Caco-2 (cell line): ENCODE data around the gene HSPB6. TPM values are rescaled to one million over a fixed set of nuclear protein-coding genes. Genes with fewer than 3 reads are reported as not detected.
"Not testable (repeated sequence)": the region's sequence is repeated elsewhere in the genome, so short reads cannot be mapped to it uniquely, and the experiment has no call there.

Source experiments
- BruUV-seq: library from RNA; stranded (reverse); fragments of 400-500 nt; replicated peaks from 2 replicates; lab custom pipeline; 2021; lab: Mats Ljungman, UMichigan
- CTCF ChIA-PET: fragments of 300-600 bp; sonication (Branson Sonifier 250); formaldehyde crosslinking; loops from one replicate; lab custom pipeline; 2022; ENCODE audit warnings: antibody characterized with exemption; lab: Charles Lee
- POLR2A ChIA-PET: fragments of 300-600 bp; sonication (Branson Sonifier 250); formaldehyde crosslinking; loops from one replicate; lab custom pipeline; 2022; ENCODE audit warnings: antibody characterized with exemption; lab: Charles Lee
- DNase-seq, 2 experiments: peaks; one replicate each; pipeline versions ENCODE4 v3.0.0 to v3.0.0-alpha.2; 2020 to 2022
- H3K27me3 ChIP-seq: replicated peaks from 2 replicates; pipeline ENCODE4 v1.6.0; 2011; ENCODE audit warnings: low read length; ENCODE audit not compliant: control insufficient read depth, insufficient read depth
- H3K36me3 ChIP-seq: 2 replicates; pipeline ENCODE4 v1.5.1; 2011; ENCODE audit warnings: low read length; ENCODE audit not compliant: control insufficient read depth, insufficient read depth
- H3K4me1 ChIP-seq: fragments of 250-450 bp; sonication (Bioruptor Pico); 2 replicates; pipeline ENCODE4 v1.5.1; 2020; ENCODE audit warnings: mild to moderate bottlenecking
- H3K4me3 ChIP-seq: 2 replicates; pipeline ENCODE4 v1.5.1; 2011; ENCODE audit warnings: low read depth, mild to moderate bottlenecking, control low read depth, low read length
- H3K9me3 ChIP-seq: fragments of 250-450 bp; sonication (Bioruptor Pico); 2 replicates; pipeline ENCODE4 v1.5.1; 2020; ENCODE audit warnings: mild to moderate bottlenecking, moderate library complexity
- H3K27ac Mint-ChIP-seq: one replicate; pipeline ENCODE4 v1.8.0; 2022; ENCODE audit warnings: mixed read lengths; ENCODE audit not compliant: unreplicated experiment
- H3K27me3 Mint-ChIP-seq: one replicate; pipeline ENCODE4 v1.8.0; 2022; ENCODE audit warnings: mixed read lengths; ENCODE audit not compliant: insufficient read depth, unreplicated experiment
- H3K36me3 Mint-ChIP-seq: one replicate; pipeline ENCODE4 v1.8.0; 2022; ENCODE audit warnings: mild to moderate bottlenecking, mixed read lengths; ENCODE audit not compliant: insufficient read depth, unreplicated experiment
- H3K4me1 Mint-ChIP-seq: one replicate; pipeline ENCODE4 v1.8.0; 2022; ENCODE audit warnings: low read depth, mixed read lengths; ENCODE audit not compliant: unreplicated experiment
- H3K4me3 Mint-ChIP-seq: one replicate; pipeline ENCODE4 v1.8.0; 2022; ENCODE audit warnings: mild to moderate bottlenecking, moderate library complexity, mixed read lengths; ENCODE audit not compliant: unreplicated experiment
- H3K9me3 Mint-ChIP-seq: one replicate; pipeline ENCODE4 v1.8.0; 2022; ENCODE audit warnings: mixed read lengths; ENCODE audit not compliant: unreplicated experiment
- intact Hi-C: fragments of 100-400 bp; cut with micrococcal nuclease; formaldehyde crosslinking; loops from one replicate; pipeline ENCODE4 v1.10.0; 2022; ENCODE audit not compliant: unreplicated experiment
- total RNA-seq: library from RNA; stranded (reverse); gene quantifications from 2 replicates; pipeline ENCODE4 v1.2.3, GENCODE V29; 2022
- TF ChIP-seq, protein P1 (sequence below), 2 experiments: fragments of 200-600 bp in 1 of 2; IDR thresholded peaks; 1 replicate in 1 of 2; 2 replicates in 1 of 2; pipeline versions ENCODE4 v1.5.1 to v1.8.0; 2011 to 2022; ENCODE audit warnings: antibody characterized with exemption in 1 of 2, control low read depth in 1 of 2, inconsistent platforms in 1 of 2, low read depth in 1 of 2, low read length in 1 of 2, mild to moderate bottlenecking in 1 of 2, moderate library complexity in 1 of 2; ENCODE audit not compliant: insufficient read depth in 1 of 2, severe bottlenecking in 1 of 2, unreplicated experiment in 1 of 2

The HSPB6 gene
- total RNA-seq, 1 experiment from 2014 or later, result 0.48 TPM

GRCh38 chr19:35773020-35773806 is 16.4 kb upstream of the HSPB6 start:
- no peak overlapping the region for H3K4me3 Mint-ChIP-seq
- peaks cover 5% of the 10 kb centered on the region for H3K27me3 Mint-ChIP-seq
- BruUV-seq, result no TSS peak
- POLR2A ChIA-PET, result interaction anchor here (0.5 to 0.8 kb wide), 2 partner anchors 10 to 32 kb away, joined by 3 read pairs; no protein-coding TSS in a partner anchor
- peaks cover 11% of the 10 kb centered on the region for H3K4me1 Mint-ChIP-seq
- H3K4me3 ChIP-seq, result no peak overlapping the region
- no peak overlapping the region for H3K27ac Mint-ChIP-seq
- CTCF ChIA-PET, result no interaction called here
- intact Hi-C loops, result no loop called here
- no peaks in the 10 kb centered on the region for H3K9me3 ChIP-seq
- no peak for DNase-seq
- peaks cover 13% of the 10 kb centered on the region for H3K36me3 Mint-ChIP-seq
- TF ChIP-seq, protein P1, sequence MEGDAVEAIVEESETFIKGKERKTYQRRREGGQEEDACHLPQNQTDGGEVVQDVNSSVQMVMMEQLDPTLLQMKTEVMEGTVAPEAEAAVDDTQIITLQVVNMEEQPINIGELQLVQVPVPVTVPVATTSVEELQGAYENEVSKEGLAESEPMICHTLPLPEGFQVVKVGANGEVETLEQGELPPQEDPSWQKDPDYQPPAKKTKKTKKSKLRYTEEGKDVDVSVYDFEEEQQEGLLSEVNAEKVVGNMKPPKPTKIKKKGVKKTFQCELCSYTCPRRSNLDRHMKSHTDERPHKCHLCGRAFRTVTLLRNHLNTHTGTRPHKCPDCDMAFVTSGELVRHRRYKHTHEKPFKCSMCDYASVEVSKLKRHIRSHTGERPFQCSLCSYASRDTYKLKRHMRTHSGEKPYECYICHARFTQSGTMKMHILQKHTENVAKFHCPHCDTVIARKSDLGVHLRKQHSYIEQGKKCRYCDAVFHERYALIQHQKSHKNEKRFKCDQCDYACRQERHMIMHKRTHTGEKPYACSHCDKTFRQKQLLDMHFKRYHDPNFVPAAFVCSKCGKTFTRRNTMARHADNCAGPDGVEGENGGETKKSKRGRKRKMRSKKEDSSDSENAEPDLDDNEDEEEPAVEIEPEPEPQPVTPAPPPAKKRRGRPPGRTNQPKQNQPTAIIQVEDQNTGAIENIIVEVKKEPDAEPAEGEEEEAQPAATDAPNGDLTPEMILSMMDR (IDR thresholded peaks at IDR 0.05; ENCODE audit: insufficient read depth in 1 of 2, low read depth in 1 of 2, low read length in 1 of 2, severe bottlenecking in 1 of 2, unreplicated experiment in 1 of 2), result no peak
- no peaks in the 10 kb centered on the region for H3K27me3 ChIP-seq
- no peaks in the 10 kb centered on the region for H3K9me3 Mint-ChIP-seq
- no peaks in the 10 kb centered on the region for H3K36me3 ChIP-seq
- H3K4me1 ChIP-seq, result no peaks in the 10 kb centered on the region

DNA sequence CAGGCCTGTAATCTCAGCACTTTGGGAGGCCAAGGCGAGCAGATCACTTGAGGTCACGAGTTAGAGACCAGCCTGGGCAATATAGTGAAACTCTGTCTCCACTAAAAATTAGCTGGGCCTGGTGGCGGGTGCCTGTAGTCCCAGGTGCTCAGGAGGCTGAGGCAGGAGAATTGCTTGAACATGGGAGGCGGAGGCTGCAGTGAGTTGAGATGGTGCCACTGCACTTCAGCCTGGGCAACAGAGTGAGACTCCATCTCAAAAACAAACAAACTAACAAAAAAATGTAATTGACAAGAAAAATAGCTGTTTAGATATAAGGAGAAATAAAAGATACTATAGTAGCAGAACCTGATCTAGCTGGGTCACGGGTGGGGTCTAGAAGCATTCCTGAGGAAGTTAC is 15.5 kb upstream of the HSPB6 start:
- H3K4me3 ChIP-seq, BruUV-seq, intact Hi-C loops, H3K4me1 ChIP-seq, H3K9me3 Mint-ChIP-seq, H3K27me3 Mint-ChIP-seq, CTCF ChIA-PET, H3K27ac Mint-ChIP-seq, H3K27me3 ChIP-seq, POLR2A ChIA-PET, H3K9me3 ChIP-seq, DNase-seq, H3K4me3 Mint-ChIP-seq, H3K36me3 ChIP-seq: not testable (repeated sequence)
- Mint-ChIP-seq H3K36me3 (peaks cover 13% of the 10 kb centered on the region), H3K4me1 (peaks cover 11% of the 10 kb centered on the region)

- Histone ChIP-seq H3K27me3 (no peaks in the 10 kb centered on the region), H3K4me1 (no peaks in the 10 kb centered on the region), H3K9me3 (no peaks in the 10 kb centered on the region), H3K36me3 (no peaks in the 10 kb centered on the region; the same call in 1 of the 2 replicates), H3K4me3 (no peak overlapping the region)
- intact Hi-C loops, result no loop called here
- H3K9me3 Mint-ChIP-seq, result no peaks in the 10 kb centered on the region
- POLR2A ChIA-PET, result no interaction called here
- DNase-seq, result no peak
- TF ChIP-seq, protein P1 (IDR thresholded peaks at IDR 0.05; ENCODE audit: insufficient read depth in 1 of 2, low read depth in 1 of 2, low read length in 1 of 2, severe bottlenecking in 1 of 2, unreplicated experiment in 1 of 2), result no peak
- no peak overlapping the region for H3K4me3 Mint-ChIP-seq
- CTCF ChIA-PET, result no interaction called here
- H3K36me3 Mint-ChIP-seq, result no peaks in the 10 kb centered on the region
- no peak overlapping the region for H3K27ac Mint-ChIP-seq
- BruUV-seq, result no TSS peak
- H3K27me3 Mint-ChIP-seq, result peaks cover 2% of the 10 kb centered on the region
- H3K4me1 Mint-ChIP-seq, result no peaks in the 10 kb centered on the region
Measured at GRCh38 chr19:35768082-35768421, 11.2 kb upstream of the HSPB6 start.
